Activated CD8-positive, alpha-beta memory T cell treated with anti-CD3 and anti-CD28 coated beads, Interleukin-2, amount 10 ng/mL, durations not matched to agents 7 days and 5 days (primary cell): Measurements from ENCODE around the gene CASP6. TPM values are rescaled to one million over a fixed set of nuclear protein-coding genes. Genes with fewer than 3 reads are reported as not detected.

Experiments
- ATAC-seq: fragments of 150-1000 bp; cut with Tn5 transposase; one replicate; pipeline ENCODE4 v1.10.0; 2021; ENCODE audit warnings: moderate library complexity
- CTCF ChIA-PET: fragments of 350-600 bp; sonication (Branson Sonifier 250); formaldehyde crosslinking; loops from one replicate; lab custom pipeline; 2021; ENCODE audit warnings: antibody characterized with exemption; lab: Charles Lee
- DNase-seq: peaks from one replicate; pipeline ENCODE4 v3.0.0-alpha.2; 2020
- H3K27ac Mint-ChIP-seq: one replicate; pipeline ENCODE4 v1.8.0; 2021; ENCODE audit warnings: mild to moderate bottlenecking, mixed read lengths
- H3K27me3 Mint-ChIP-seq: one replicate; pipeline ENCODE4 v1.8.0; 2021; ENCODE audit warnings: mixed read lengths
- H3K36me3 Mint-ChIP-seq: one replicate; pipeline ENCODE4 v1.8.0; 2021; ENCODE audit warnings: mild to moderate bottlenecking, mixed read lengths
- H3K4me1 Mint-ChIP-seq: one replicate; pipeline ENCODE4 v1.8.0; 2021; ENCODE audit warnings: mixed read lengths
- H3K4me3 Mint-ChIP-seq: one replicate; pipeline ENCODE4 v1.8.0; 2021; ENCODE audit warnings: mild to moderate bottlenecking, moderate library complexity, mixed read lengths
- H3K9me3 Mint-ChIP-seq: one replicate; pipeline ENCODE4 v1.8.0; 2022; ENCODE audit warnings: low read depth, mixed read lengths
- total RNA-seq, 2 experiments: library from RNA; stranded (reverse); gene quantifications; one replicate each; pipeline ENCODE4 v1.2.3, GENCODE V29; 2021

CASP6 gene
- total RNA-seq, 2 experiments from 2014 or later, result 20.3 to 20.8 TPM

- CTCF ChIA-PET, result interaction anchor here (0.7 to 1.5 kb wide), 5 partner anchors 16 to 215 kb away, joined by 3 to 7 read pairs (median 4); partner anchors contain the start of genes CASP6, MCUB and SEC24B
- Mint-ChIP-seq H3K4me3 (peak overlapping the region; percentile 45), H3K36me3 (peaks cover 32% of the 10 kb centered on the region)
These were observed 54.8 kb downstream of the CASP6 start for GRCh38 chr4:109648266-109648996.

GRCh38 chr4:109645874-109646710, 57.2 kb downstream of the CASP6 start:
- CTCF ChIA-PET, result interaction anchor here (1.4 to 1.7 kb wide), 3 partner anchors 13 to 213 kb away, joined by 3 to 5 read pairs (median 3); partner anchors contain the start of gene SEC24B
- no peak overlapping the region for H3K27ac Mint-ChIP-seq
- no peaks in the 10 kb centered on the region for H3K27me3 Mint-ChIP-seq
- peaks cover 15% of the 10 kb centered on the region for H3K36me3 Mint-ChIP-seq
- no peak for ATAC-seq
- no peak for DNase-seq
- no peak overlapping the region for H3K4me3 Mint-ChIP-seq
- peaks cover 34% of the 10 kb centered on the region for H3K4me1 Mint-ChIP-seq
- H3K9me3 Mint-ChIP-seq, result no peaks in the 10 kb centered on the region

More at GRCh38 chr4:109648266-109648996, 54.8 kb downstream of the CASP6 start:
- Mint-ChIP-seq H3K4me1 (peaks cover 34% of the 10 kb centered on the region), H3K9me3 (no peaks in the 10 kb centered on the region), H3K27me3 (no peaks in the 10 kb centered on the region), H3K27ac (peak overlapping the region; percentile 91)
- ATAC-seq (peak; percentile 77), DNase-seq (no peak)

- peaks cover 30% of the 10 kb centered on the region for H3K36me3 Mint-ChIP-seq
- H3K4me1 Mint-ChIP-seq, result peaks cover 6% of the 10 kb centered on the region
- CTCF ChIA-PET, result no interaction called here
- ATAC-seq (no peak), DNase-seq (no peak)
- H3K27ac Mint-ChIP-seq, result no peak overlapping the region
- H3K27me3 Mint-ChIP-seq, result no peaks in the 10 kb centered on the region
- H3K4me3 Mint-ChIP-seq, result no peak overlapping the region
- H3K9me3 Mint-ChIP-seq, result peaks cover 3% of the 10 kb centered on the region
These were observed 62.6 kb downstream of the CASP6 start for GRCh38 chr4:109640644-109641043.

Other genes with a start within 250 kb of the CASP6 start
- 10 to 100 TPM; 51.2 to 65.5 TPM for gene MCUB, start 143.2 kb downstream of the CASP6 start, total RNA-seq
- gene PLA2G12A, start 26.6 kb upstream of the CASP6 start, total RNA-seq, result 10 to 100 TPM; 14.4 to 14.6 TPM
- gene CFI, start 98.6 kb upstream of the CASP6 start, total RNA-seq, result under 1 TPM in 1 of 2 experiments, not detected in 1; 0.26 TPM
- gene GAR1, start 112.3 kb upstream of the CASP6 start, total RNA-seq, result 10 to 100 TPM; 25.2 to 29.9 TPM
- gene RRH, start 124.5 kb upstream of the CASP6 start, total RNA-seq, result under 1 TPM; 0.19 to 0.32 TPM
- gene LRIT3, start 144.7 kb upstream of the CASP6 start, total RNA-seq, result under 1 TPM in 1 of 2 experiments, not detected in 1; 0.23 TPM
- gene EGF, start 209.4 kb upstream of the CASP6 start, total RNA-seq, result not detected